ENCODE data around the gene SH3D19.

DNA sequence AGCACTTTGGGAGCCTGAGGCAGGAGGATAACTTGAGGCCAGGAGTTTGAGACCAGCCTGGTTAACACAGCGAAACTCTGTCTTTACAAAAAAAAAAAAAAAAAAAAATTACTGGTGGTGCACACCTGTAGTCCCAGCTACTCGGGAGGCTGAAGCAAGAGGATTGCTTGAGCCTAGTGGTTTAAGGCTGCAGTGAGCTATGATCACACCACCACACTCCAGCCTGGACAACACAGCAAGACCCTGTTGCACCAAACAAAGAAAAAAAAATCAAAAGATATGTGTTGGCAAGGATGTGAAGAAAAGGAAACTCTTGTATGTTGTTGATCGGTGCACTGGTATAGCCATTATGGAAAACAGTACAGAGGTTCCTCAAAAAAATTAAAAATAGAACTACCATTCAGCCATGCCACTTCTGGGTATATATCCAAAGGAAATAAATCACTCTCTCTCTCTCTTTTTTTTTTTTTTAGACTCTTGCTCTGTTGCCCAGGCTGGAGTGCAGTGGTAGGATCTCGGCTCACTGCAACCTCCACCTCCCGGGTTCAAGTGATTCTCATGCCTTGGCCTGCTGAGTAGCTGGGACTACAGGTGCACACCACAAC, 15.2 kb downstream of the SH3D19 start:
- TF ChIP-seq, protein P1, sequence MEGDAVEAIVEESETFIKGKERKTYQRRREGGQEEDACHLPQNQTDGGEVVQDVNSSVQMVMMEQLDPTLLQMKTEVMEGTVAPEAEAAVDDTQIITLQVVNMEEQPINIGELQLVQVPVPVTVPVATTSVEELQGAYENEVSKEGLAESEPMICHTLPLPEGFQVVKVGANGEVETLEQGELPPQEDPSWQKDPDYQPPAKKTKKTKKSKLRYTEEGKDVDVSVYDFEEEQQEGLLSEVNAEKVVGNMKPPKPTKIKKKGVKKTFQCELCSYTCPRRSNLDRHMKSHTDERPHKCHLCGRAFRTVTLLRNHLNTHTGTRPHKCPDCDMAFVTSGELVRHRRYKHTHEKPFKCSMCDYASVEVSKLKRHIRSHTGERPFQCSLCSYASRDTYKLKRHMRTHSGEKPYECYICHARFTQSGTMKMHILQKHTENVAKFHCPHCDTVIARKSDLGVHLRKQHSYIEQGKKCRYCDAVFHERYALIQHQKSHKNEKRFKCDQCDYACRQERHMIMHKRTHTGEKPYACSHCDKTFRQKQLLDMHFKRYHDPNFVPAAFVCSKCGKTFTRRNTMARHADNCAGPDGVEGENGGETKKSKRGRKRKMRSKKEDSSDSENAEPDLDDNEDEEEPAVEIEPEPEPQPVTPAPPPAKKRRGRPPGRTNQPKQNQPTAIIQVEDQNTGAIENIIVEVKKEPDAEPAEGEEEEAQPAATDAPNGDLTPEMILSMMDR (IDR thresholded peaks at IDR 0.05), result no peak
- no peak for TF ChIP-seq EZH2 (IDR thresholded peaks at IDR 0.05)
